H1 (cell line): Measurements from ENCODE around the gene LTB4R. TPM values are rescaled to one million over a fixed set of nuclear protein-coding genes. Genes with fewer than 3 reads are reported as not detected.

Experiments
- CTCF ChIA-PET: fragments of 300-600 bp; sonication (Branson Sonifier 250); formaldehyde crosslinking; loops from one replicate; lab custom pipeline; 2021; ENCODE audit not compliant: partially characterized antibody; lab: Charles Lee
- POLR2A ChIA-PET: fragments of 300-600 bp; sonication (Branson Sonifier 250); formaldehyde crosslinking; loops from one replicate; lab custom pipeline; 2021; ENCODE audit warnings: inconsistent platforms; ENCODE audit not compliant: partially characterized antibody; lab: Charles Lee
- DNase-seq, 2 experiments: peaks; one replicate each; pipeline versions ENCODE4 v3.0.0 to v3.0.0-alpha.2; 2010 to 2022; ENCODE audit warnings: low spot score in 2 of 2, low read depth in 1 of 2, mixed read lengths in 1 of 2
- FAIRE-seq: peaks from 2 replicates; lab custom pipeline; 2011; peaks lifted over from hg19 to GRCh38; lab: Jason Lieb, UNC
- H2AFZ ChIP-seq: 2 replicates; pipeline ENCODE4 v1.8.1; 2012; ENCODE audit warnings: low read length, inconsistent platforms
- H2AK5ac ChIP-seq: 2 replicates; pipeline ENCODE4 v1.6.1; 2013; ENCODE audit warnings: low read depth, low read length
- H2BK120ac ChIP-seq: replicated peaks from 2 replicates; pipeline ENCODE3; 2013; ENCODE audit warnings: low read depth, low read length, inconsistent platforms
- H2BK12ac ChIP-seq: 2 replicates; pipeline ENCODE4 v1.6.1; 2013; ENCODE audit warnings: low read depth, low read length
- H2BK15ac ChIP-seq: 2 replicates; pipeline ENCODE4 v1.6.1; 2013; ENCODE audit warnings: low read length
- H2BK20ac ChIP-seq: 2 replicates; pipeline ENCODE4 v1.6.1; 2013; ENCODE audit warnings: low read length
- H2BK5ac ChIP-seq: 2 replicates; pipeline ENCODE4 v1.6.1; 2013; ENCODE audit warnings: low read depth, low read length
- H3K14ac ChIP-seq: 2 replicates; pipeline ENCODE4 v1.6.1; 2013; ENCODE audit warnings: inconsistent platforms; ENCODE audit not compliant: insufficient read length
- H3K18ac ChIP-seq: 2 replicates; pipeline ENCODE4 v1.6.1; 2013; ENCODE audit warnings: low read length; ENCODE audit errors: extremely low read depth
- H3K23ac ChIP-seq: 2 replicates; pipeline ENCODE4 v1.6.1; 2013; ENCODE audit warnings: inconsistent platforms; ENCODE audit not compliant: insufficient read length
- H3K23me2 ChIP-seq: 2 replicates; pipeline ENCODE4 v1.6.1; 2013; ENCODE audit warnings: low read depth, low read length
- H3K27ac ChIP-seq: 2 replicates; pipeline ENCODE4 v1.6.1; 2011; ENCODE audit warnings: low read depth, low read length, inconsistent platforms
- H3K27me3 ChIP-seq, 4 experiments: replicated peaks in 1 of 4; 1 replicate in 1 of 4; 2 replicates in 3 of 4; pipeline versions ENCODE4 v1.6.1 to v1.8.1; 2011 to 2013; ENCODE audit warnings: low read length in 3 of 4, mild to moderate bottlenecking in 3 of 4, inconsistent platforms in 2 of 4, mixed read lengths in 2 of 4, moderate library complexity in 1 of 4; ENCODE audit not compliant: control insufficient read depth in 3 of 4, insufficient read depth in 3 of 4; ENCODE audit errors: extremely low read depth in 1 of 4
- H3K36me3 ChIP-seq, 4 experiments: 2 replicates each; pipeline versions ENCODE4 v1.6.1 to v1.8.1; 2011 to 2013; ENCODE audit warnings: mild to moderate bottlenecking in 4 of 4, low read length in 3 of 4, moderate library complexity in 2 of 4, control low read depth in 1 of 4, inconsistent platforms in 1 of 4; ENCODE audit not compliant: insufficient read depth in 4 of 4, control insufficient read depth in 2 of 4
- H3K4ac ChIP-seq: replicated peaks from 2 replicates; pipeline ENCODE3; 2013; ENCODE audit warnings: low read length, low read depth, mixed read lengths, inconsistent platforms; ENCODE audit not compliant: insufficient read length
- H3K4me1 ChIP-seq, 4 experiments: replicated peaks in 1 of 4; 1 replicate in 1 of 4; 2 replicates in 3 of 4; pipeline versions ENCODE4 v1.6.1 to v1.8.1; 2011 to 2013; ENCODE audit warnings: low read length in 3 of 4, inconsistent platforms in 2 of 4, mixed read lengths in 1 of 4; ENCODE audit not compliant: insufficient read depth in 4 of 4, control insufficient read depth in 3 of 4
- H3K4me2 ChIP-seq, 2 experiments: 2 replicates each; pipeline versions ENCODE4 v1.6.1 to v1.8.1; 2011 to 2013; ENCODE audit warnings: low read depth in 2 of 2, low read length in 2 of 2, control low read depth in 1 of 2, inconsistent platforms in 1 of 2, mild to moderate bottlenecking in 1 of 2; ENCODE audit not compliant: insufficient read depth in 1 of 2
- H3K4me3 ChIP-seq, 4 experiments: fragments of 200-600, 300-600 bp in 1 of 4; sonication (generic), shearing (Covaris generic), sonication (Bioruptor Twin) in 1 of 4; 2 replicates each; pipeline versions ENCODE4 v1.5.1 to v1.8.1; 2011 to 2016; ENCODE audit warnings: low read length in 4 of 4, low read depth in 3 of 4, control low read depth in 2 of 4, inconsistent platforms in 2 of 4, mild to moderate bottlenecking in 2 of 4, mixed read lengths in 1 of 4, moderate library complexity in 1 of 4; ENCODE audit not compliant: insufficient read depth in 2 of 4; ENCODE audit errors: extremely low read depth in 1 of 4
- H3K56ac ChIP-seq: replicated peaks from 2 replicates; pipeline ENCODE3; 2013; ENCODE audit warnings: low read depth, mild to moderate bottlenecking, mixed read lengths, low read length, inconsistent platforms; ENCODE audit not compliant: insufficient read length
- H3K79me1 ChIP-seq: 2 replicates; pipeline ENCODE4 v1.6.1; 2013; ENCODE audit warnings: low read depth, low read length, control low read depth
- H3K79me2 ChIP-seq, 2 experiments: 2 replicates each; pipeline versions ENCODE4 v1.6.1 to v1.8.1; 2012 to 2013; ENCODE audit warnings: low read length in 2 of 2, mild to moderate bottlenecking in 2 of 2, inconsistent platforms in 1 of 2; ENCODE audit not compliant: insufficient read depth in 2 of 2, control insufficient read depth in 1 of 2
- H3K9ac ChIP-seq, 4 experiments: replicated peaks in 1 of 4; 1 replicate in 1 of 4; 2 replicates in 3 of 4; pipeline versions ENCODE4 v1.6.1 to v1.8.1; 2011 to 2013; ENCODE audit warnings: low read depth in 3 of 4, low read length in 3 of 4, control low read depth in 2 of 4, mild to moderate bottlenecking in 2 of 4, moderate library complexity in 2 of 4, inconsistent platforms in 1 of 4; ENCODE audit errors: extremely low read depth in 1 of 4
- H3K9me3 ChIP-seq, 2 experiments: 2 replicates each; pipeline versions ENCODE4 v1.6.1 to v1.8.1; 2012 to 2013; ENCODE audit warnings: mild to moderate bottlenecking in 2 of 2, moderate library complexity in 2 of 2, control low read depth in 1 of 2, inconsistent platforms in 1 of 2, low read depth in 1 of 2, low read length in 1 of 2, mixed read lengths in 1 of 2; ENCODE audit not compliant: insufficient read depth in 2 of 2
- H4K20me1 ChIP-seq, 2 experiments: replicated peaks in 1 of 2; 2 replicates each; pipeline versions ENCODE3 to v1.8.1; 2011 to 2013; ENCODE audit warnings: inconsistent platforms in 2 of 2, low read length in 2 of 2, mild to moderate bottlenecking in 1 of 2; ENCODE audit not compliant: insufficient read depth in 2 of 2, control insufficient read depth in 1 of 2
- H4K5ac ChIP-seq: 2 replicates; pipeline ENCODE4 v1.6.1; 2013; ENCODE audit warnings: low read length, low read depth, mixed read lengths, inconsistent platforms; ENCODE audit not compliant: insufficient read length
- H4K8ac ChIP-seq: 2 replicates; pipeline ENCODE4 v1.8.0; 2013; ENCODE audit warnings: mild to moderate bottlenecking, moderate library complexity, low read length, inconsistent platforms; ENCODE audit not compliant: insufficient read depth; ENCODE audit errors: extremely low read depth
- H4K91ac ChIP-seq: replicated peaks from 2 replicates; pipeline ENCODE3; 2013; ENCODE audit warnings: low read length, mixed read lengths, inconsistent platforms; ENCODE audit not compliant: insufficient read length
- BACH1 ChIP-seq: IDR thresholded peaks from 2 replicates; pipeline ENCODE4 v1.6.1; 2012; ENCODE audit warnings: low read length, improper control_type of control experiment
- CHD2 ChIP-seq: IDR thresholded peaks from 2 replicates; pipeline ENCODE4 v1.6.1; 2012; ENCODE audit warnings: low read length, improper control_type of control experiment
- EGR1 ChIP-seq: IDR thresholded peaks from 2 replicates; pipeline ENCODE4 v1.6.1; 2011; ENCODE audit warnings: low read depth, low read length, borderline replicate concordance
- FOSL1 ChIP-seq: IDR thresholded peaks from 2 replicates; pipeline ENCODE4 v1.6.1; 2011; ENCODE audit warnings: mild to moderate bottlenecking, low read depth, low read length, moderate library complexity; ENCODE audit not compliant: insufficient read depth
- KDM4A ChIP-seq: IDR thresholded peaks from one replicate; pipeline ENCODE4 v1.7.1; 2012; ENCODE audit warnings: low read depth, mild to moderate bottlenecking, moderate library complexity, low read length, inconsistent platforms; ENCODE audit not compliant: severe bottlenecking
- RAD21 ChIP-seq, 2 experiments: IDR thresholded peaks in 1 of 2; conservative IDR thresholded peaks in 1 of 2; 2 replicates each; pipeline ENCODE4 v1.6.1; 2011; ENCODE audit warnings: low read depth in 2 of 2, low read length in 2 of 2, improper control_type of control experiment in 1 of 2, inconsistent platforms in 1 of 2, mild to moderate bottlenecking in 1 of 2, moderate library complexity in 1 of 2
- RXRA ChIP-seq: IDR thresholded peaks from 2 replicates; pipeline ENCODE4 v1.6.1; 2011; ENCODE audit warnings: low read depth, mild to moderate bottlenecking, low read length, moderate library complexity; ENCODE audit not compliant: insufficient read depth
- YY1 ChIP-seq: IDR thresholded peaks from 2 replicates; pipeline ENCODE4 v1.6.1; 2011; ENCODE audit warnings: low read depth, mild to moderate bottlenecking, low read length
- WGBS, 2 experiments: shearing (Covaris generic) in 1 of 2; methylation state at CpG; one replicate each; pipeline versions ENCODE4 v1.1.6 to v1.1.7; 2013 to 2015; ENCODE audit warnings: low lambda C conversion rate in 2 of 2, mixed read lengths in 2 of 2, inconsistent platforms in 1 of 2, low coverage in 1 of 2, missing lambda C conversion rate in 1 of 2; ENCODE audit not compliant: insufficient replicate concordance in 2 of 2, insufficient coverage in 1 of 2, insufficient read length in 1 of 2; ENCODE audit errors: extremely low coverage in 1 of 2, missing lambda C conversion rate in 1 of 2; 5-methylcytosine and 5-hydroxymethylcytosine counted together
- polyA plus RNA-seq, 7 experiments: library from polyadenylated mRNA; depleted of rRNA in 3 of 7; stranded (reverse) in 5 of 7; unstranded in 2 of 7; fragments of >200 nt in 5 of 7; fragments of 200-250 nt in 2 of 7; gene quantifications; 1 replicate in 5 of 7; 2 replicates in 1 of 7; 4 replicates in 1 of 7; pipeline versions ENCODE4 v1.2.1 to v1.2.3, GENCODE V29; 2011 to 2013; ENCODE audit warnings: missing spikeins in 2 of 7, mixed read lengths in 2 of 7
- total RNA-seq: library from RNA; stranded (reverse); fragmentation: NEBNext Ultra II Directional; extraction: Animal tissue kit (Norgen Biotek cat#: 25700); gene quantifications from 2 replicates; pipeline ENCODE4 v1.2.1, GENCODE V29; 2021
- TF ChIP-seq, protein P1 (sequence below), 3 experiments: IDR thresholded peaks; 1 replicate in 2 of 3; 2 replicates in 1 of 3; pipeline versions ENCODE4 v1.5.1 to v1.6.1; 2011; ENCODE audit warnings: low read length in 3 of 3, mild to moderate bottlenecking in 3 of 3, inconsistent platforms in 2 of 3, low read depth in 1 of 3, moderate library complexity in 1 of 3; ENCODE audit not compliant: insufficient read depth in 1 of 3; ENCODE audit errors: control extremely low read depth in 1 of 3

The LTB4R gene
- total and polyA plus RNA-seq, 2 of the 8 experiments (the other 6 are each of a cell fraction or from before 2014, with no cell fraction given), result 4.1 to 6.7 TPM

DNA sequence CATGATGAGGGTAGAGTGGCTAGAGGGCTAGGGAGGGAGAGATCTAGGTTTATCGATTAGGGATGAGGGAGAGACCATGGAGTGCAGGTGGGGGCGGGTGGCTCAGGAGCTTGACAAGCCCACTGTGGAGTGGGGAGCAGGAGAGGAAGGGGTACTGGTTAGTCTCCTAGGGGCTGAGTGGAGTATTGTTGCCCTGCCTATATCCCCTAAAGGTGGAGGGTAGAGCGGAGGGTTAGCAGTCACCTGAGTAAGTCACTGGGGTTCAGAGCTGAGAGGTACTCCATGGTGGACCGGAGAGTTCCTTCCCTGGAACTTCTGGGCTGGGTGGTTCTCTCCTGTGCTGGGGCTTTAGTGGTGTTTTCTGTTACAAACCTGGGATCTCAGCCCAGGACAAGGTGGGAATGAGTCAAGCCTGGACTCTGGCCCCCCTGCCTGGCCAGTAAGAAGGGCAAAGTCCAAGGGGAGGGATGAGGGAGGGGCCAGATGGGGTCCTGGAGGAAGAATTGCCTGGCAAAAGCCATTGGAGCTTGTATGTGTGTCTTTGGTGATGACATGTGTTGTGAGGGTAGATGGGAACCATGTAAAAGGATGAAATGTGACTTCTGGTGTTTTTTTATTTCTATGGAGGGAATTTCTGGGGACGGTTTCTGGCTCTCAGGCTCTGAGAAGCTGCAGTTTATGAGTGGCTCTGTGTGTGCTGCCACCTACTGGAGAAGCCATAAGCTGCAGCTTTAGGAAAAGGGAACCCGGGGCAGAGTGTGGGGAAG lies 3.5 kb upstream of the LTB4R start, which contains the start of gene CIDEB:
CIDEB (minus strand) TSS at position 403 of the 767 bp plus-strand sequence; CDS start at position 284, 119 bp downstream.
- Histone ChIP-seq H4K91ac (no peak within 1 kb of the TSS), H3K4me2 (no peak within 1 kb of the TSS), H2AK5ac (no peak within 1 kb of the TSS), H3K9ac (no peak within 1 kb of the TSS), H3K56ac (no peak within 1 kb of the TSS), H2BK120ac (no peak within 1 kb of the TSS), H2BK20ac (no peak within 1 kb of the TSS), H2BK12ac (no peak within 1 kb of the TSS), H2BK5ac (no peak within 1 kb of the TSS), H3K4me1 (no peaks in the 10 kb centered on the region), H4K5ac (no peak within 1 kb of the TSS), H3K4ac (no peak within 1 kb of the TSS), H3K36me3 (peaks cover 20 to 37% (median 28%) of the 10 kb centered on the region in 4 experiments), H4K20me1 (peaks cover 2 to 6% of the 10 kb centered on the region in 2 experiments), H3K4me3 (no peak within 1 kb of the TSS), H3K9me3 (no peaks in the 10 kb centered on the region), H2BK15ac (no peak within 1 kb of the TSS), H3K27ac (no peak within 1 kb of the TSS), H3K23me2 (peaks cover 1% of the 10 kb centered on the region; the same call in 1 of the 2 replicates), H2AFZ (no peak within 1 kb of the TSS), H4K8ac (no peak within 1 kb of the TSS), H3K27me3 (no peaks in the 10 kb centered on the region), H3K23ac (no peak within 1 kb of the TSS), H3K18ac (no peak within 1 kb of the TSS), H3K79me2 (no peaks in the 10 kb centered on the region), H3K14ac (no peak within 1 kb of the TSS), H3K79me1 (no peaks in the 10 kb centered on the region)
- ChIA-PET CTCF (interaction anchor here (0.6 to 15.8 kb wide), 48 partner anchors 9 to 819 kb away, joined by 3 to 173 read pairs (median 4); partner anchors contain the start of genes ADCY4, CBLN3, CHMP4A and DHRS1), POLR2A (interaction anchor here (0.6 to 3.0 kb wide), 18 partner anchors 9 to 223 kb away, joined by 3 to 18 read pairs (median 4); partner anchors contain the start of genes ADCY4, DHRS1, MDP1 and NOP9)
- FAIRE-seq (no peak), DNase-seq (peak in 1 of 2 experiments; percentile 86)
- WGBS, 2 experiments, result 72% methylated on average over 6 of the region's 6 CpGs; no CpG with 5 or more reads in 1 of the 2 experiments
- TF ChIP-seq RXRA (no peak), KDM4A (no peak), FOSL1 (no peak), YY1 (0 out of 2 replicates have a peak, but pooled peaks have one; percentile 34), EGR1 (no peak), CHD2 (no peak), RAD21 (IDR thresholded peaks at IDR 0.05 in 1 of 2, conservative IDR thresholded peaks at IDR 0.05 in 1 of 2; ENCODE audit: low read depth in 2 of 2, low read length in 2 of 2) (peak; percentile 45 to 64; a peak in 3 of 4 replicates), BACH1 (no peak)
- TF ChIP-seq, protein P1, sequence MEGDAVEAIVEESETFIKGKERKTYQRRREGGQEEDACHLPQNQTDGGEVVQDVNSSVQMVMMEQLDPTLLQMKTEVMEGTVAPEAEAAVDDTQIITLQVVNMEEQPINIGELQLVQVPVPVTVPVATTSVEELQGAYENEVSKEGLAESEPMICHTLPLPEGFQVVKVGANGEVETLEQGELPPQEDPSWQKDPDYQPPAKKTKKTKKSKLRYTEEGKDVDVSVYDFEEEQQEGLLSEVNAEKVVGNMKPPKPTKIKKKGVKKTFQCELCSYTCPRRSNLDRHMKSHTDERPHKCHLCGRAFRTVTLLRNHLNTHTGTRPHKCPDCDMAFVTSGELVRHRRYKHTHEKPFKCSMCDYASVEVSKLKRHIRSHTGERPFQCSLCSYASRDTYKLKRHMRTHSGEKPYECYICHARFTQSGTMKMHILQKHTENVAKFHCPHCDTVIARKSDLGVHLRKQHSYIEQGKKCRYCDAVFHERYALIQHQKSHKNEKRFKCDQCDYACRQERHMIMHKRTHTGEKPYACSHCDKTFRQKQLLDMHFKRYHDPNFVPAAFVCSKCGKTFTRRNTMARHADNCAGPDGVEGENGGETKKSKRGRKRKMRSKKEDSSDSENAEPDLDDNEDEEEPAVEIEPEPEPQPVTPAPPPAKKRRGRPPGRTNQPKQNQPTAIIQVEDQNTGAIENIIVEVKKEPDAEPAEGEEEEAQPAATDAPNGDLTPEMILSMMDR (IDR thresholded peaks at IDR 0.05; ENCODE audit: control extremely low read depth in 1 of 3, insufficient read depth in 1 of 3, low read depth in 1 of 3, low read length in 3 of 3), result peak; percentile 73 to 86 (median 76)
